Activated T-cell treated with anti-CD3 and anti-CD28 coated beads, Interleukin-2, amount 50 U/mL, for 4 hours (primary cell): ENCODE measurements around the gene VIPR2. TPM values are rescaled to one million over a fixed set of nuclear protein-coding genes. Genes with fewer than 3 reads are reported as not detected.
A peak's percentile ranks its signal among the peaks of the same experiment; 100 is the strongest.

Source experiments
- ATAC-seq, 2 donors: fragments of 200-7000 bp; cut with Tn5 transposase; one replicate each; pipeline ENCODE4 v1.10.0; 2021
- DNase-seq: peaks from one replicate; pipeline ENCODE4 v3.0.0-alpha.2; 2020
- H3K27me3 Mint-ChIP-seq: one replicate; pipeline ENCODE4 v1.8.0; 2021; ENCODE audit warnings: low read depth, mixed read lengths
- H3K36me3 Mint-ChIP-seq: one replicate; pipeline ENCODE4 v1.8.0; 2022; ENCODE audit warnings: mixed read lengths; ENCODE audit not compliant: insufficient read depth
- H3K4me1 Mint-ChIP-seq: one replicate; pipeline ENCODE4 v1.8.0; 2021; ENCODE audit warnings: low read depth, mixed read lengths
- H3K4me3 Mint-ChIP-seq: one replicate; pipeline ENCODE4 v1.8.0; 2021; ENCODE audit warnings: mild to moderate bottlenecking, moderate library complexity, mixed read lengths
- H3K9me3 Mint-ChIP-seq: one replicate; pipeline ENCODE4 v1.8.0; 2021; ENCODE audit warnings: mixed read lengths
- total RNA-seq, 3 donors: library from RNA; stranded (reverse); gene quantifications; one replicate each; pipeline ENCODE4 v1.2.1, GENCODE V29; 2021

VIPR2 gene
- total RNA-seq, 3 donors from 2014 or later: 0.14 to 0.30 (median 0.26) TPM

DNA sequence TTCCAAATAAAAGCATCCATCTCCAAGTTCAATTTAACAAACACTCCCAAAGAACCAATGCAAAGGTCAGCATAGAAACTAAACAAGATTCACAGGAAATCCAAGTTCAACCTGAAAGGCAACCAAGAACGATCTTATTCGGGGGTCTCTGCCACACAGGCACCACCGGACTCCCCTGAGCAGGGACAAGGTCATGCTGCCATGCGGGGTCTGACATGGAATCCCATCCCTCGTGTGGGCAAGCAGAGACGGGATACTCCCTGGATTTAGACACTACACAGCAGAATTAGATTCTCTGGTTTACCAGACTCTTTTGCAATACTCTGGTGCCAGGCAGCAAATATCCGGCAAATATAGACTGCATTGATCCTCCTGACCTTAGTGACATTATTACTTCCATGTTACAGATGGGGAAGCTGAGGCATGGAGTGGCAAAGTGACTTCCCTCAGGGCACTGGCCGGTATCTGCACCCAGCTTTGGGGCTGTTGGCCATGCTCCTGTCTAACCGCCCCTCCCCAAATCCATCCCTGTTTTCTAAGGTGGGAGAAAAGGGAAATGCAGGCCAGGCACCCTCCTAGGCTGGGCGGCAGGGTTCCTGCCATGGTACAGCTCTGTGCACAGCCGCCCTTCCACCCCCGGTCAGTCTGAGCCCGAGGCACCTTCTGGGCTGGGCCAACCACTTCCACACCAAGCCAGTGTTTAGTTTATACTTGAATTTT lies 111.8 kb downstream of the VIPR2 start:
- no peak for ATAC-seq
- DNase-seq: no peak
- Mint-ChIP-seq H3K4me3 (no peak overlapping the region), H3K27me3 (peaks cover 42% of the 10 kb centered on the region), H3K36me3 (no peaks in the 10 kb centered on the region), H3K9me3 (no peaks in the 10 kb centered on the region), H3K4me1 (peaks cover 2% of the 10 kb centered on the region)

- H3K4me1 Mint-ChIP-seq: peaks cover 2% of the 10 kb centered on the region
- no peak for ATAC-seq
- peaks cover 43% of the 10 kb centered on the region for H3K27me3 Mint-ChIP-seq
- H3K9me3 Mint-ChIP-seq: no peaks in the 10 kb centered on the region
- no peak for DNase-seq
- no peaks in the 10 kb centered on the region for H3K36me3 Mint-ChIP-seq
- H3K4me3 Mint-ChIP-seq: no peak overlapping the region
Measured at GRCh38 chr7:159032322-159032721, 112.3 kb downstream of the VIPR2 start.

DNA sequence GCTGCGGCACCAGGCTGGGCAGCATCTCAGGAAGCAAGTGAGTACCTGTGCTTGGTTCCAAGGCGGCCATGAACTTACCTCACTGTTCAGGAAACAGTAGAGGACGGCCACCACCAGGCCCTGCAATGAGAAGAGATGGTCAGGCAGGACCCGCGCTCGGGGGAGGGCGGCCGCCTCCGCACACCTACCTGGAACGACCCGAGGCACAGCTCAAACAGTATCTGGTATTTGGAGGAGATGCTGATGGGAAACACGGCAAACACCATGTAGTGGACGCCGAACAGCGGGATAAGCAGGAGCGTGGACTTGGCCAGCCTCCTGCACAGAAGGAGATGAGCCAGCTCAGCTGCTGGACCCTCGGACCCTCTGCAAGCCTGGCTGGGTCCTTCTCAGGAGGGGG lies 112.9 kb downstream of the VIPR2 start:
- no peak for ATAC-seq
- no peaks in the 10 kb centered on the region for H3K9me3 Mint-ChIP-seq
- H3K27me3 Mint-ChIP-seq: peaks cover 47% of the 10 kb centered on the region
- H3K4me1 Mint-ChIP-seq: peaks cover 2% of the 10 kb centered on the region
- no peak overlapping the region for H3K4me3 Mint-ChIP-seq
- no peaks in the 10 kb centered on the region for H3K36me3 Mint-ChIP-seq
- no peak for DNase-seq

DNA sequence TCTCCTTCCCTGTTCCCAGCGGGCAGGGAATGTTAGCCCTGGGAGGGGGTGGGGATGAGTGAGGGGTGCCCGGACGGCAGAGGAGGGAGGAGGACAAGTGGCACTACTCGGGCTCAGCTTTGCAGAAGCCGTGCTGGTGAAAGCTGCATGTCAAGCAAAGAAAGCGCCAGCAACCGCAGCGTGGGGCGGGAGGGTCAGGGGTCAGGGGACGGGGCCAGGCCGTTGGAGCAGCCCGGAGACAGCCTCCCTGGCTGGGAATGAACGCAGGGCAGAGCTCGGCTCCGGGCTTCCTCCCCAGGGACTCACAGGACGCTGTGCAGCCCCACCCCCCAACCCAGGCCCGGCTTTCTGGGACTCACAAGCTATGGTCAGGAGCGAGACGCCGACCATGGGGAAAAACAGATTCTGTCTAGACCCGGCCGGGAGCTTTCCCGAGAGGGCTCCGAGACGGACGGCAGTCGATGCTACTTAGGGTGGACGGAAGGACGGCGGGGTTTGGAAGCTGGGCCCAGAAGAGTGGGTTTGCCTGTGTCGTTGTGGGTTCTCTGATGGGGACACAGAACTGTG lies 113.4 kb downstream of the VIPR2 start:
- peaks cover 5% of the 10 kb centered on the region for H3K4me1 Mint-ChIP-seq
- ATAC-seq (no peak), DNase-seq (no peak)
- H3K36me3 Mint-ChIP-seq: no peaks in the 10 kb centered on the region
- peaks cover 51% of the 10 kb centered on the region for H3K27me3 Mint-ChIP-seq
- H3K9me3 Mint-ChIP-seq: no peaks in the 10 kb centered on the region
- H3K4me3 Mint-ChIP-seq: peak overlapping the region; percentile 26

GRCh38 chr7:159030490-159031134 lies 114.1 kb downstream of the VIPR2 start:
- peak overlapping the region; percentile 29 for H3K4me3 Mint-ChIP-seq
- peak; percentile 36 to 59 for ATAC-seq
- DNase-seq: no peak
- H3K9me3 Mint-ChIP-seq: no peaks in the 10 kb centered on the region
- H3K36me3 Mint-ChIP-seq: no peaks in the 10 kb centered on the region
- H3K4me1 Mint-ChIP-seq: peaks cover 5% of the 10 kb centered on the region
- peaks cover 51% of the 10 kb centered on the region for H3K27me3 Mint-ChIP-seq

GRCh38 chr7:159028508-159029401 lies 115.9 kb downstream of the VIPR2 start:
- Mint-ChIP-seq H3K9me3 (no peaks in the 10 kb centered on the region), H3K4me1 (peaks cover 5% of the 10 kb centered on the region), H3K4me3 (no peak overlapping the region), H3K27me3 (peaks cover 53% of the 10 kb centered on the region), H3K36me3 (no peaks in the 10 kb centered on the region)
- DNase-seq (no peak), ATAC-seq (no peak)

DNA sequence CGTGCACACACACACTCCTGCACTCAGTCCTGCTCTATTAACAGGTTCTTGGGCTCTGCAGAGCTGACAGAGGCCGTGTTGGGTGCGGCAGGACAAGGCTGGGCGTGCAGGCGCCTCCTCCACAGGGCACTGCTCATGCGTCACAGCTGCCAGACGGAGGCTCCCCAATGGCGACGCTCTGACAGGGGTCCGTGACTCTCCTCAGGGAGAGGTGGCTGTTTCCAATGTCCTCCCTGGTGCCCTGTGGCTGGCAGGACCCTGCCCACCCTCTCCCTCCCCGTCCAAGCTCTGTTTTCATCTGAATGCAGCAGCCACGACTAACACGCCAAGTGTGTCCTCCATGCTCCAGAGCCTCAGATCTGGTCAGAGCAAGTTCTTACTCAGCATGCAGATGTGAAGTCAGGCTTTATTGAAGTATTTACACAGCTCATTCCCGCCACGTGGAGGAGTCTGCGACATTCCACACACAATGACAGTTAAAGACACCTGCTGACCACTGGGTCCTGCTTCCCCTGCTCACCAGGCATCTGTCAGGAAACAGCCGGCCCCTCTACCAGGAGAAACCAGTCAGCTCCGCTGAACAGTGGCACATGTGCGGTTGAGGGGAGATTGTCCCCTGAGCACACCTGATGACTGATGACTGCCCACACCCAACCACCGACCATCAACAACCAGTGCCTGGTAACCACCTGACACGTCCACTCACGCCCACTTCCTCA lies 116.7 kb downstream of the VIPR2 start:
- Mint-ChIP-seq H3K27me3 (peaks cover 54% of the 10 kb centered on the region), H3K9me3 (no peaks in the 10 kb centered on the region), H3K4me3 (no peak overlapping the region), H3K36me3 (no peaks in the 10 kb centered on the region), H3K4me1 (peaks cover 5% of the 10 kb centered on the region)
- DNase-seq (no peak), ATAC-seq (no peak)

DNA sequence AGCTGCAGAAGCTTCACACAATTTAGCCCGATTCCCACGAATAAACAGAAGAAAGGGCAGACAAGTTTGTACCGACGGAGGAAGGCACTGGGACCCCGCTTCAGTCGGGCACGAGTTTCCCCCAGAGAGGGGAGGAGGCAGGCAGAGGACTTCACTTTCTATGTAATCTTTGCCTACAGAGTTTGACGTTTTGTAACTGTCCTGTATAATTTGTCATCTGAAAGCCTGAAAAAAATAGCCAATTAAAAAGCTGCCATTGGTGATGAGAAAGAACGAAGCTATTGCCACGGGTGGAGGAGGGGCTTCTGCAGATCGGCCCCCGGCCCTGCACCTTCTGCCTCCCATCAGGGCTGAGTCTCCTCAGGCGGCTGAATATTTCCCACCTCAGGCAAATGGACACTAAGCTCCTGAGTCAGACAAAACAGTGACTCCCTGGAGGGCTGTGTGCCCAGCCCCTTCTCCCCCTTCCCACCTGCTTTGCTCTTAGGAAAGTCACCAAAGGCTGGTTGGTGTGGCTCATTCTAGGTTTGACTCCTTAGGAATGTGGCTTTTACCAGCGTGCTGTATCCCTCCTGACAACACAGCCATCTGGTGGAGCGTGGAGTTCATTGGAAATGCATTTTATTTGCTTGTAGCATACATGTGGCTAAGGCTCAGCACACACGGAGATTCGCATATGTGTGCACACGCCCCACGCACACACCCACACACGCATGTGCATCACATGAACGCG lies 117.4 kb downstream of the VIPR2 start:
- no peak overlapping the region for H3K4me3 Mint-ChIP-seq
- peaks cover 5% of the 10 kb centered on the region for H3K4me1 Mint-ChIP-seq
- DNase-seq (no peak), ATAC-seq (no peak)
- peaks cover 48% of the 10 kb centered on the region for H3K27me3 Mint-ChIP-seq
- no peaks in the 10 kb centered on the region for H3K36me3 Mint-ChIP-seq
- H3K9me3 Mint-ChIP-seq: no peaks in the 10 kb centered on the region

DNA sequence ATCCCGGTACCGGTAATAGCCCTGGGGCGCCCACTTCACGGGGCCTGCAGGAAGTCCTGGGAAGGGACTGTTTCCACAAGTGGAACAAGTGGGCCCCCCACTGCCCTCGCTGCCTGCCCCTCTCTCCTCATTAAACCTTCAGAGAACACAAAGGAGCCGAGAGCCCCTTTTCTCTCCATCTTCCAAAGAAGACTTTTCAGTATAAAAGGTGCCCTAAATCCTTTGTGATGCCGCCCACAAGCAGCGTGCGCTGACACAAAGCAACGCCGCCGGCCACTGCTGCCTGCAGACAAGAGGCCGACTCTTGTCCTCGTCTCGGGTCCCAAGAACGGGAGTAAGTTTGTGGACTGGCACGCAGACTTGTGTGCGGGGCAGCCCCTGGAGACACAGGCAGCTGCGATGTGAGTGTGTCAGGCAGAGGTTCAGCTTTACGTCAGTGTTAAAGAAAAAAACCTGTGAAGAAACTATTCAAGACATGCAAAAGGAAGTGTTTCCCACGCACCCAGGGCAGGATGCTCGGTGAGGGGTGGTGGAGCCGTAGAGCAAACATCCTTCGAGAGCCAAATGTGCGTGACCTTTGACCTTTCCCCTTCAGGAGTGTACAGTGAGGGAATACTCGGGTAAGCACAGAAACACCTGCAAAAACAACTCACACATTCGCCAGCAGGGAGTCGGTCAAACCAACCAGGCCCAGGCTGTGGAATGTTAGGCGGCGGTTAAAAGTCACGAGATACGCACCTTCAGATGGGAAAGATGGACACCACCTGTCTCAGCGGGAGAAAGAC lies 118.2 kb downstream of the VIPR2 start:
- peak in 1 of 2 donors; percentile 58 for ATAC-seq
- Mint-ChIP-seq H3K4me1 (peaks cover 5% of the 10 kb centered on the region), H3K9me3 (no peaks in the 10 kb centered on the region), H3K36me3 (no peaks in the 10 kb centered on the region), H3K27me3 (peaks cover 41% of the 10 kb centered on the region), H3K4me3 (no peak overlapping the region)
- no peak for DNase-seq

DNA sequence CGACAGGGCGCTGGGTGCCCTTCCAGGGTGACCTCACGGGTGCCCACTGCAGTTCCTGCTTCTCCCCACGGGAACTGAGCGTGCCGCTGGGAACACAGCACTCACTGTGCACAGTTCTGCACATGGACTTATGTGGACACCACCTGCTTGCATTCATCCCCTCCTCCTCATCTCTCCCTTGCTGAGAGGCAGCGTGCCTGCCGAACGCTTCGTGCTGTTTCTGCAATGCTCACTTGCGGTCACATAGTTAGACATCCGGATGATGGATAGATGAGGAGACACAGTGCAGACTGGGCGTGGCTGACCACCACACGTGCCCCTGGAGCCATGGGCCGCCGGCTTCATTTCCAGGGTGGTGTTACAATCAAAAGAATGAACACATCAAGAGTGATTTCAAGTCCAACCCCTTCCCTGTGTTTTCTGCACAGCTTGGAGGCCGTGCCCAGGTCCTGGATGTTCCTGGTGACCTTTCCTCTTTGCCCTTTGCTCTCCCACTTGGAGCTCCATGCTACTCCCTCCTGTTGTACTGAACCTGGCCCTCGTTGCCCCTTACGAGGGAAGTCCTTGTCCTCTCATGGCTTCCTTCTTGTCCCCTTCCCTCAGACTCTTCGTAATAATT lies 119.4 kb downstream of the VIPR2 start:
- DNase-seq (no peak), ATAC-seq (no peak)
- H3K27me3 Mint-ChIP-seq: peaks cover 32% of the 10 kb centered on the region
- no peak overlapping the region for H3K4me3 Mint-ChIP-seq
- H3K9me3 Mint-ChIP-seq: no peaks in the 10 kb centered on the region
- H3K4me1 Mint-ChIP-seq: peaks cover 3% of the 10 kb centered on the region
- H3K36me3 Mint-ChIP-seq: no peaks in the 10 kb centered on the region

- H3K27me3 Mint-ChIP-seq: peaks cover 25% of the 10 kb centered on the region
- no peaks in the 10 kb centered on the region for H3K36me3 Mint-ChIP-seq
- DNase-seq (no peak), ATAC-seq (no peak)
- no peak overlapping the region for H3K4me3 Mint-ChIP-seq
- H3K4me1 Mint-ChIP-seq: peaks cover 3% of the 10 kb centered on the region
- H3K9me3 Mint-ChIP-seq: no peaks in the 10 kb centered on the region
Measured at GRCh38 chr7:159024280-159024951, 120.3 kb downstream of the VIPR2 start.

DNA sequence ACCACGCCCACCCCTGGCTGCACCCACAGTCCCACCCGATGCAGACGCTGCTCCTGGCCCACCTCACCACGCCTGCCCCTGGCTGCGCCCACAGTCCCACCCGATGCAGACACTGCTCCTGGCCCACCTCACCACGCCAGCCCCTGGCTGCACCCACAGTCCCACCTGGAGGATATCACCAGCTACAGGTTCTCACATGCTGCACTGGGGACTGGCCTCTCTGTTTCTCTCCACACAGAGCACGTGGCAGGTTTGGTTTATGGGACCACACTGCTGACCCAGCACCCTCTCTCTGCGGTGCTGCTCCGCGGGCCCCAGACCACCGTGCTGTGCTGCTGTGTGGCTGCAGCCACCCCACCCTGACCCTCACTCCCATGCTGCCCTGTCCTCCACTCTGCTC lies 120.9 kb downstream of the VIPR2 start:
- DNase-seq: no peak
- Mint-ChIP-seq H3K4me1 (peaks cover 8% of the 10 kb centered on the region), H3K9me3 (no peaks in the 10 kb centered on the region), H3K36me3 (no peaks in the 10 kb centered on the region), H3K27me3 (peaks cover 26% of the 10 kb centered on the region), H3K4me3 (no peak overlapping the region)
- no peak for ATAC-seq
